Spleen (tissue), 11 donors: ENCODE results near the gene KCTD21. TPM values are rescaled to one million over a fixed set of nuclear protein-coding genes. Genes with fewer than 3 reads are reported as not detected.
A peak's percentile ranks its signal among the peaks of the same experiment; 100 is the strongest.

Experiments
- DNase-seq: peaks from one replicate; pipeline ENCODE4 v3.0.0-alpha.2; 2020
- H3K27ac ChIP-seq, 8 donors: fragments of 200-600 bp; sonication (generic) in 7 of 8; 1 replicate in 4 of 8; 2 replicates in 4 of 8; pipeline versions ENCODE4 v1.5.0 to v1.8.0; 2016 to 2021; ENCODE audit warnings: inconsistent platforms in 4 of 8, mild to moderate bottlenecking in 4 of 8, moderate library complexity in 1 of 8
- H3K27me3 ChIP-seq, 7 donors: fragments of 200-600 bp; sonication (generic) in 6 of 7; replicated peaks in 1 of 7; 1 replicate in 4 of 7; 2 replicates in 3 of 7; pipeline versions ENCODE4 v1.5.0 to v1.8.0; 2016 to 2021; ENCODE audit warnings: inconsistent platforms in 3 of 7, mild to moderate bottlenecking in 1 of 7
- H3K36me3 ChIP-seq, 6 donors: fragments of 200-600 bp; sonication (generic) in 5 of 6; 1 replicate in 4 of 6; 2 replicates in 2 of 6; pipeline versions ENCODE4 v1.5.0 to v1.8.0; 2016 to 2021; ENCODE audit warnings: inconsistent platforms in 2 of 6
- H3K4me1 ChIP-seq, 6 donors: fragments of 200-600 bp; sonication (generic) in 5 of 6; 1 replicate in 3 of 6; 2 replicates in 3 of 6; pipeline versions ENCODE4 v1.5.0 to v1.8.0; 2016 to 2021; ENCODE audit warnings: inconsistent platforms in 3 of 6
- H3K4me3 ChIP-seq, 8 donors: fragments of 200-600 bp; sonication (generic) in 7 of 8; 1 replicate in 4 of 8; 2 replicates in 4 of 8; pipeline versions ENCODE4 v1.5.0 to v1.8.0; 2016 to 2021; ENCODE audit warnings: inconsistent platforms in 4 of 8, mild to moderate bottlenecking in 4 of 8, moderate library complexity in 2 of 8
- H3K9me3 ChIP-seq, 8 donors: fragments of 200-600 bp; sonication (generic) in 7 of 8; 1 replicate in 4 of 8; 2 replicates in 4 of 8; pipeline versions ENCODE4 v1.5.0 to v1.8.0; 2016 to 2021; ENCODE audit warnings: inconsistent platforms in 4 of 8
- POLR2A ChIP-seq, 3 donors: fragments of 450-650 bp; IDR thresholded peaks; one replicate each; pipeline ENCODE4 v1.5.1; 2017; ENCODE audit warnings: antibody characterized with exemption in 3 of 3, mild to moderate bottlenecking in 1 of 3
- POLR2AphosphoS5 ChIP-seq, 3 donors: sonication (generic); formaldehyde crosslinking; IDR thresholded peaks; one replicate each; pipeline ENCODE4 v1.5.1; 2017; ENCODE audit warnings: antibody characterized with exemption in 3 of 3
- WGBS, 5 donors: extraction: QIAGEN DNeasy Blood & Tissue Kit in 3 of 5; methylation state at CpG; one replicate each; pipeline versions ENCODE4 v1.1.5 to v1.1.7; 2013 to 2018; 5-methylcytosine and 5-hydroxymethylcytosine counted together
- intact Hi-C: fragments of 100-400 bp; cut with DNase I; formaldehyde crosslinking; loops from one replicate; pipeline ENCODE4 v1.15.0; 2023; ENCODE audit warnings: low total_unique reads
- polyA plus RNA-seq, 3 donors: library from polyadenylated mRNA; stranded (reverse); fragments of 200-250 nt; gene quantifications; one replicate each; pipeline ENCODE4 v1.2.1, GENCODE V29; 2013
- total RNA-seq, 7 donors: library from RNA; depleted of rRNA in 3 of 7; stranded (reverse); fragments of >200 nt in 3 of 7; fragmentation: NEBNext Ultra II Directional in 4 of 7; extraction: Animal tissue kit (Norgen Biotek cat#: 25700) in 4 of 7; gene quantifications; one replicate each; pipeline versions ENCODE4 v1.1.0 to v1.2.1, GENCODE V29; 2016 to 2021
- TF ChIP-seq, protein P1 (sequence below), 11 experiments: fragments of 200-600 bp in 7 of 11; fragments of 450-650 bp in 4 of 11; sonication (generic) in 4 of 11; IDR thresholded peaks in 8 of 11; conservative IDR thresholded peaks in 3 of 11; 1 replicate in 7 of 11; 2 replicates in 4 of 11; pipeline versions ENCODE4 v1.4.0 to v1.8.0; 2016 to 2021; ENCODE audit warnings: antibody characterized with exemption in 11 of 11, inconsistent platforms in 4 of 11, mild to moderate bottlenecking in 1 of 11
- donor health status: healthy with polysubstance abuse.
- donor health status: DM: no; HTN: no; CAD: no; lungs with moderate emphysema.
- donor health status: DM: no; HTN: no; CAD: no.
- donor health status: Bipolar disorder and iron deficiency.
- donor health status: healthy.
- donor health status: DM: no; HTN: no; CAD: no.
- donor health status: DM: yes; HTN: yes; CAD: no.

KCTD21 gene
- total and polyA plus RNA-seq, 10 donors, result 1.2 to 13.6 (median 6.4) TPM

DNA sequence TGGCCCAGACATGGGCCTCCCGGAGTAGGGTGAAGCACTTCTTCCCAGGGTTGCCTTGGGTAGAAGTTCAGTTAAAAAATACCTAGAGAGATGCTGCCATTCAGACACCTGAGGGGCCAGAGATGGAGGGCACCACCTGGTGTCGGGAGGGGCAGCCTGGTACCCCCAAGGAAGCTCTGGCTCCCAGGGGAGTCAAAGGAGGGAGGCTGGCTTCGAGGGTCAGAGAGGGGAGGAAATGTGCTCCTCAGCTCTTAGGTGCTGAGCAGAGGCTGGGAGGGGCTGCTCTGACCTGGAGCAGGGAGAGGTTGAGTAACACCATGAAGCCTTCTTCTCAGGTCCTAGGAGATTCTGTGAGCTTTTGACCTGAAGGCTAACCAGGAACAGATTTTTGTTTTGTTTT is 1.4 kb upstream of the KCTD21 start:
- peak; percentile 77 for DNase-seq
- H3K4me3 ChIP-seq, result peak overlapping the region in 5 of 8 donors; percentile 85 to 99 (median 97)
- H3K27me3 ChIP-seq, result no peaks in the 10 kb centered on the region
- WGBS, 5 donors, result 36 to 55% (median 47%) methylated on average over 3 of the region's 3 CpGs
- peak overlapping the region in 3 of 8 donors; percentile 91 to 95 (median 93) for H3K27ac ChIP-seq
- intact Hi-C loops, result no loop called here
- H3K9me3 ChIP-seq, result no peaks in the 10 kb centered on the region
- TF ChIP-seq POLR2AphosphoS5 (IDR thresholded peaks at IDR 0.05) (no peak), POLR2A (IDR thresholded peaks at IDR 0.05) (no peak)
- TF ChIP-seq, protein P1, sequence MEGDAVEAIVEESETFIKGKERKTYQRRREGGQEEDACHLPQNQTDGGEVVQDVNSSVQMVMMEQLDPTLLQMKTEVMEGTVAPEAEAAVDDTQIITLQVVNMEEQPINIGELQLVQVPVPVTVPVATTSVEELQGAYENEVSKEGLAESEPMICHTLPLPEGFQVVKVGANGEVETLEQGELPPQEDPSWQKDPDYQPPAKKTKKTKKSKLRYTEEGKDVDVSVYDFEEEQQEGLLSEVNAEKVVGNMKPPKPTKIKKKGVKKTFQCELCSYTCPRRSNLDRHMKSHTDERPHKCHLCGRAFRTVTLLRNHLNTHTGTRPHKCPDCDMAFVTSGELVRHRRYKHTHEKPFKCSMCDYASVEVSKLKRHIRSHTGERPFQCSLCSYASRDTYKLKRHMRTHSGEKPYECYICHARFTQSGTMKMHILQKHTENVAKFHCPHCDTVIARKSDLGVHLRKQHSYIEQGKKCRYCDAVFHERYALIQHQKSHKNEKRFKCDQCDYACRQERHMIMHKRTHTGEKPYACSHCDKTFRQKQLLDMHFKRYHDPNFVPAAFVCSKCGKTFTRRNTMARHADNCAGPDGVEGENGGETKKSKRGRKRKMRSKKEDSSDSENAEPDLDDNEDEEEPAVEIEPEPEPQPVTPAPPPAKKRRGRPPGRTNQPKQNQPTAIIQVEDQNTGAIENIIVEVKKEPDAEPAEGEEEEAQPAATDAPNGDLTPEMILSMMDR (IDR thresholded peaks at IDR 0.05 in 8 of 11, conservative IDR thresholded peaks at IDR 0.05 in 3 of 11), result no peak
- H3K36me3 ChIP-seq, result peaks cover 0 to 12% (median 0%) of the 10 kb centered on the region in 6 donors
- H3K4me1 ChIP-seq, result peaks cover 15 to 73% (median 44%) of the 10 kb centered on the region in 6 donors

DNA sequence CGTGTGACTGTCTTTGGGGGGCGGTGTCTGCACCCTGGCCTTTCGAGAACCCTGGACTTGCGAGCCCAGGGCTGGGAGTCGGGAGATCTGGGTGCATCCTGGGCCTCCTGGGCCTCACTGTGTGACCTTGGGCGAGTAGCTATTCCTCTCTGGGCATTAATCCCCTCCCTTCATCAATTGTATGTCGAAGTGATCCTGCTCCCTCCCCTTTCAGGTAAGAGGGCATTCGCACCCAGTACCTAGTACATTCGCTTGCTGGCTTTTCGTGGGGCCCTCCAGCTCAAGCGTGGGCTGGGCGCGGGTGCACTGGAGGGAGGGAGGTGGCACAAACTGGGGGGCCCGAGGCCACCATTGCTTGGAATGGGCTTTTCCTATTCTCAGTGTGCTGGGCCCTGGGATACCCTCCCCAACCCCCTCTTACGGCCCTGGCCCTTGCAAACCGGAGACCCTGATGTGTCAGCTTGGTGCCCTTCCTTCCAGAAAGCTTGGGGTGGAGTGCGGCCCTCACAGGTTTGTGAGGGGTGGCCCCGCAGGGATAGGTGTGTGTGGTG is 823 bp upstream of the KCTD21 start:
- peaks cover 15 to 73% (median 44%) of the 10 kb centered on the region in 6 donors for H3K4me1 ChIP-seq
- peaks cover 0 to 12% (median 0%) of the 10 kb centered on the region in 6 donors for H3K36me3 ChIP-seq
- DNase-seq, result peak; percentile 84
- TF ChIP-seq POLR2AphosphoS5 (IDR thresholded peaks at IDR 0.05), result no peak
- no peak for TF ChIP-seq POLR2A (IDR thresholded peaks at IDR 0.05)
- TF ChIP-seq, protein P1 (IDR thresholded peaks at IDR 0.05 in 8 of 11, conservative IDR thresholded peaks at IDR 0.05 in 3 of 11), result no peak
- no peaks in the 10 kb centered on the region for H3K27me3 ChIP-seq
- intact Hi-C loops, result no loop called here
- H3K4me3 ChIP-seq, result peak overlapping the region; percentile 85 to 99 (median 95)
- no peaks in the 10 kb centered on the region for H3K9me3 ChIP-seq
- WGBS, 5 donors, result 42 to 52% (median 48%) methylated on average over 12 to 18 of the region's 18 CpGs
- H3K27ac ChIP-seq, result peak overlapping the region in 6 of 8 donors; percentile 88 to 95 (median 90)

DNA sequence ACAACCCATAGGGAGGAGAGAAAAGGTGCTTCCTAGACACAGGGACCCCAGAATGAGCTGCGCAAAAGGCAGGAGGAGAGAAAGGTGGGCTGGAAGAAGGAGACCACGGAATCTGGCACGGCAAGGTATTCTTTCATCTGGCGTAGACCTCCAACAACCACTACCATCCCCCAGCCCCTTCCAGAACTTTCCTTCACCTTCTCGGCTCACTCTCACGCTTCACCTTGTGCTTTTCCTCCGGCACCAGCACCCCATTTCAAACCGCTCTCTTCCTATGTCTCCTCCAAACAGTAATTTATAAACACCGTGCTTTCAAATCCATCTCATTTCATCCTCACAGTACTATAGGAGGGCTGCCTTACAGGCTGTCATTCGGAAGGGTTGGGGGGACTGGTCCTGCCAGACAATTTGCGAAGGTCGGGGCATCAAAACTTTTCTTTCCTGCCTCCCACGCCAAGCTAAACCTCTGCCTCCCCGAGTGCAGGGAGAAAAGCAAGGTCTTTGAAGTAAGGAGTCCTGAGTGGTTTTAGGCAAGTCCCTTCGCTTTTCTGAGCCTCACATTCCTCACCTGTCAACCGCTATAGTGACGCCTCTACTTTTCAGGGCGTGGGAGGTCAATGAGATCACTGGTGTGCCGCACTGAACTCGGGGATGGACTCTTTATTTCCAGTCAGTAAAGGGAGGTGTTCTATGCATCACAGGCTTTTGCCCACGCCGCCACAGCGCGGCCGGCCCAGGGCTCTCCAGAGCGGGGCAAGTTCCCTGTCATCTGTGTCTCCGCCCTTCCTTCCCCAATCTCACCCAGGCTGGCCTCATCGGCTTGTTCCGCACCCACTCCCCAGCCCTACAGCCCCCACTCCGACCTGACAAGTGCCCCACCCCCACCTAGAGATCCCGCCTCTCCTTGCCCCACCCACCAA is 800 bp downstream of the KCTD21 start:
- Histone ChIP-seq H3K9me3 (no peaks in the 10 kb centered on the region), H3K27me3 (no peaks in the 10 kb centered on the region), H3K27ac (peak overlapping the region; percentile 24 to 95 (median 88)), H3K4me3 (peak overlapping the region; percentile 85 to 99 (median 95)), H3K4me1 (peaks cover 15 to 60% (median 43%) of the 10 kb centered on the region in 6 donors), H3K36me3 (peaks cover 0 to 20% (median 0%) of the 10 kb centered on the region in 6 donors)
- DNase-seq, result peak; percentile 94
- intact Hi-C loops, result no loop called here
- 21 to 23% (median 21%) methylated on average over 30 to 31 of the region's 31 CpGs for WGBS, 5 donors
- TF ChIP-seq, protein P1 (IDR thresholded peaks at IDR 0.05 in 8 of 11, conservative IDR thresholded peaks at IDR 0.05 in 3 of 11), result no peak
- no peak for TF ChIP-seq POLR2AphosphoS5 (IDR thresholded peaks at IDR 0.05)
- TF ChIP-seq POLR2A (IDR thresholded peaks at IDR 0.05), result no peak

DNA sequence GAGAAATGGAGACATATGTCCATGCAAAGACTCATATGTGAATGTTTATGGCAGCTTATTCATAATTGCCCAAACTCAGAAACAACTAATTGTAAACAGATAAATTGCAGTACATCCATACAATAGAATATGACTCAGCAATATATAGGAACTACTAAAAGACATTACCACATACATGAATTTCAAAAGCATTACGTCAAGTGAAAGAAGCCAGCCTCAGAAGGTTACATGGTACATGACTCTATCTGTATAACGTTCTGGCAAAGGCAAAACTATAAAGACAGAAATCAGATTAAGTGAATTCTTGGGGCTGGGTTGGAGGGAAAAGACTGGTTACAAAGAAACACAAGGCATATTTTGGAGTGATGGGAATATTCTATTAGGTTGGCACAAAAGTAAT is 7.2 kb downstream of the KCTD21 start:
- H3K27ac ChIP-seq, result peak overlapping the region in 2 of 8 donors; percentile 35 to 69
- DNase-seq, result no peak
- no peak overlapping the region for H3K4me3 ChIP-seq
- no peaks in the 10 kb centered on the region for H3K27me3 ChIP-seq
- TF ChIP-seq, protein P1 (IDR thresholded peaks at IDR 0.05 in 8 of 11, conservative IDR thresholded peaks at IDR 0.05 in 3 of 11), result no peak
- TF ChIP-seq POLR2A (IDR thresholded peaks at IDR 0.05), result no peak
- no peak for TF ChIP-seq POLR2AphosphoS5 (IDR thresholded peaks at IDR 0.05)
- H3K4me1 ChIP-seq, result peaks cover 0 to 12% (median 4%) of the 10 kb centered on the region in 6 donors
- WGBS, 5 donors, result 49 to 85% (median 71%) methylated on average over 2 of the region's 2 CpGs
- H3K36me3 ChIP-seq, result peaks cover 0 to 33% (median 0%) of the 10 kb centered on the region in 6 donors
- intact Hi-C loops, result no loop called here
- H3K9me3 ChIP-seq, result peaks cover 0 to 11% (median 0%) of the 10 kb centered on the region in 8 donors
